Measurements from ENCODE around the gene DPP9.
"Not testable (repeated sequence)": the region's sequence is repeated elsewhere in the genome, so short reads cannot be mapped to it uniquely, and the experiment has no call there.

Gene DPP9

DNA sequence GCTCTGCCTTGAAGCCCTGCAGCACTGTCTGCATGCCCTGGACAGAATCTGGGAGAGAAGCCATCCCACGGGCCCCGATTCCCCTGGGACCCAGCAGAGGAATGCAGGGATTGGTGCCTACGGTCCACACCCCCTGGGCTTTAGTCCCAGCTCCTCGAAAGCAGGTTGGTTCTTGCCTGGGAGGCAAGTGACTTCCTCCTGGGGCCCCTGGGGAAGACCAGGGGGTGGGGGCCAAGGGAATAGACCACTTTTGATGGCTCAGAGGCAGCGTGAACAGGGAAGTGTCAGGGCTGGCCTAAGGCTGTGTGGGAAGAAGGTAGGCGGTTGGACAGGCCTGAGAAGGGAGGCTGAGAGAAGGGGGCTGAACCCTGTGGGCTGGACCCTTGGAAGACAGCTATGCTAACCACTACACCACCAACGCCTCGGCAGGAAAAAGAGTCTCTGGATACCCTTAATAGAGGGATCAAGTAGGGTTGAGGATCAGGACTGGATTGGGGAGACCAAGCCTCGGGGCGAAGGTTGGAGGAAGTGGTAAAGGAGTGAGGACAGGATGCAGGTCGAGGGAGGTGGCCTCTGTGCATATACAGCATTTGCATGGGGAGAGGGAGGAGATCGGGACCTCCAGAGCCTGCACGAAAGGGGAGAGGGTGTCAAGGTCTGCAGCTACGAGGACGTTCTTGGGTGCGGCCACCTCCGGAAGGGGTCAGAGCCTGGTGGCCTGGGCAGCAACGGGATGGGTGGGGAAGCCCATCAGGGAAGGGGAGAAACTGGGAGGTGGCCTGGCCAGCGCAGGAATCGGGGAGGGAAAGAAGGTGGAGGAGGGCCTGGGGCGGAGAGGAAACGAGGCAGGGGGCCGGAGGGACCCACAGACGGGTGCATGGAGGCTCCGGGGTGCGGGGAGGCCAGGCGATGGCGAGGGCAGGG, 709 bp downstream of the DPP9 start:
- H3K36me3 ChIP-seq (ENCODE audit: insufficient read depth, low read length), result peaks cover 5% of the 10 kb centered on the region
- H3K4me1 ChIP-seq (ENCODE audit: insufficient read depth, low read length), result peaks cover 7% of the 10 kb centered on the region; the same call in 1 of the 2 replicates
- no peaks in the 10 kb centered on the region for H3K9me3 ChIP-seq (ENCODE audit: control insufficient read depth, insufficient read depth, low read length)
- peak overlapping the region; percentile 73 for H3K9ac ChIP-seq (ENCODE audit: low read depth, low read length)

DNA sequence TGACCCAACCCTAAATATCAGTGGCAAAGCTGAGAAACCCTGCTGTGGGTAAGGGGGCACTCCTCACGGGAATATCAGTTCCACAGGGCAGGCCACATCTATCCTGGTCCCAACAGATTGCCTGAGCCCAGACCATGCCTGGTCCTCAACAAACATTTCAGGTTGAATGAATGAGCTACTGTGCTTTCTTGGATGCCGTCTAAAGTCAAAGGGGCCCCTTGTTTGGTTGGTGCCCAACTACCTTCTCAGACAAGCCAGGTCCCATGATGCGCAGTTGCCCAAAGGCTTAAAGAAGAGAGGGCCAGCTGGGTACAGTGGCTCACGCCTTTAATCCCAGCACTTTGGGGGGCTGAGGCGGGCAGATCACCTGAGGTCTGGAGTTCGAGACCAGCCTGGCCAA, 2.4 kb downstream of the DPP9 start:
- Histone ChIP-seq H3K9ac (ENCODE audit: low read depth, low read length) (no peak overlapping the region), H3K36me3 (ENCODE audit: insufficient read depth, low read length) (peaks cover 10% of the 10 kb centered on the region), H3K4me1 (ENCODE audit: insufficient read depth, low read length) (peaks cover 7% of the 10 kb centered on the region; the same call in 1 of the 2 replicates), H3K9me3 (ENCODE audit: control insufficient read depth, insufficient read depth, low read length) (no peaks in the 10 kb centered on the region)

DNA sequence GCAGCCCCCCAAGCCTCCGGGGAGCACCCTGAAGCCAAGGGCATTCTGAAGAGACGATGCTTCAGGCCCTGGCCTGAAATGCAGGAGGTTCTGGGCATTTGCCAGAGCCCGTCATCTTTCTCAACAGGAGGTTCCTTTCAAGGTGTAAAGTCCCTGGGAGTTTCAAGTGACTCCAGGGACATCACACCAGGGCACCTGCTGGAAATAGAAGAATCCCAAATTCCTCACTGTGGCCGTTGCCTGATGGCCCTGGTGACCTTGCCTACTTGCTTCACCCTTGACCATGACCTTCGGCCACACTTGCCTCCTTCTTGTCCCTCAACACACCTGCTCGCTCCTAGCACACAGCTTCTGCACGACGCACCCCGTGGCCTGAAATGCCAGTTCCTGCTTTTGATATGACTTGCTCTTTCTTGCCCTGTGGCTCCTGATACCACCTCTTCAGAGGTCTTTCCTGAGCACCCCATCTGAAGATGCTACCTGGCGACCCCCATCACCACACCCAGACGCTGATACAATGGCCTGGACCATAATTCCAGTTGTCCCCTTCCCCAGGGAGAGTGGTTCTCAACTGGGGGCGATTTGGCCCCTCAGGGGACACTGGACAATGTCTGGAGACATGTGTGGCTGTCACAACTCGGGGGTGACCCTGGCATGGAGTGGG, 3.5 kb downstream of the DPP9 start:
- peaks cover 10% of the 10 kb centered on the region for H3K36me3 ChIP-seq (ENCODE audit: insufficient read depth, low read length)

DNA sequence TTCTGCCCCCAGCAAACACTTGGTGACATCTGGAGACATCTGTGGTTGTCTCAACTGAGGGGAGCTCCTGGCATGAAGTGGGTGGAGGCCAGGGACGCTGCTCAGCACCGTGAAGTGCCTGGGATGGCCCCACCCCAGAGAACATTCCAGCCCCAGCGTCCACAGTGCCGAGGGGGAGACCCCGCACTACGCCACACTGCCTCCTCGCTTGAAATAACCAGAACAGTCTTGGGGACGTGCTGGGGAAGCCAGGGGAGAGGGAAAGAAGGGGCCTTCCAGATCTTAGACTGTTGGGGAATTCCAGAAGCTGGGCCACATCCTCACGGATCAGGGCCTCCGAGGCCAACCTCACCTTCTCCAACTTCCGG, 4.2 kb downstream of the DPP9 start:
- H3K36me3 ChIP-seq (ENCODE audit: insufficient read depth, low read length), result peaks cover 13% of the 10 kb centered on the region
- H3K4me1 ChIP-seq (ENCODE audit: insufficient read depth, low read length), result peaks cover 7% of the 10 kb centered on the region; the same call in 1 of the 2 replicates
- H3K9ac ChIP-seq (ENCODE audit: low read depth, low read length), result no peak overlapping the region
- no peaks in the 10 kb centered on the region for H3K9me3 ChIP-seq (ENCODE audit: control insufficient read depth, insufficient read depth, low read length)

More for the DNA sequence above, 3.5 kb downstream of the DPP9 start:
- no peaks in the 10 kb centered on the region for H3K9me3 ChIP-seq (ENCODE audit: control insufficient read depth, insufficient read depth, low read length)
- H3K4me1 ChIP-seq (ENCODE audit: insufficient read depth, low read length), result peaks cover 7% of the 10 kb centered on the region; the same call in 1 of the 2 replicates
- no peak overlapping the region for H3K9ac ChIP-seq (ENCODE audit: low read depth, low read length)

DNA sequence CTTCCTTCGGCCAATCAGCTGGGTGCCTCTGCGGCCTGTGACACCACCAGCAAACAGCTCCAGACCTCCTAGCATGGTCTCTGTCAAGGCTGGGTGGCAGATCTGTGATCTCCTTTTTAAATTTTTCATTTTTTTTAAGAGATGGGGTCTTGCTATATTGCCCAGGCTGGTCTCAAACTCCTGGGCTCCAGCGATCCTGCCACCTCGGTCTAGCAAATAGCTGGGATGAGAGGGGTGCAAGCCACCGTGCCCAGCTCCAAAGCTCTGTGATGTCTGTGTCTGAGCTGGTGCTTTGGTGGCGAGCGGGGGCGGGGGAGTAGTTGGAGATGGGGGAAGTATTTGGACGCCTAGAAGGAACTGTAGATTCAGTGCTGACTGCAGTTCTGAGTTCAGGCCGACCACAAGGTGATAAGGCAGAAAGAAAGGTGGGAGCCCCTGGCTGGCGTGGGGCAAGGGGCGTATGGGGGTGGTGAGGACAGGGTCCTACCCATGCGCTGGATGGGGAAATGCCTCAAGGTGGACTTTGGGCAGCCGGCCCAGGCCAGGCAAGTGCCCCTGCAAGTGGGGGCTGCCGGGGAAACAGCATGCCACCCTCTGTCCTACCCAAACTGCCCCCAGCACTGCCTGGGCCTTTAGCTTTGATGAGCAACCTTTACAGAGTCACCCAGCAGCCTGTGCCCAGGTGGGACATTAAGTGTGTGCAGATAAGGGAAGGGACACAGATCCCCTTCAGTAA, 5.5 kb downstream of the DPP9 start:
- Histone ChIP-seq H3K4me1 (ENCODE audit: insufficient read depth, low read length) (peaks cover 7% of the 10 kb centered on the region; the same call in 1 of the 2 replicates), H3K36me3 (ENCODE audit: insufficient read depth, low read length) (peaks cover 16% of the 10 kb centered on the region), H3K9me3 (ENCODE audit: control insufficient read depth, insufficient read depth, low read length) (no peaks in the 10 kb centered on the region), H3K9ac (ENCODE audit: low read depth, low read length) (no peak overlapping the region)

DNA sequence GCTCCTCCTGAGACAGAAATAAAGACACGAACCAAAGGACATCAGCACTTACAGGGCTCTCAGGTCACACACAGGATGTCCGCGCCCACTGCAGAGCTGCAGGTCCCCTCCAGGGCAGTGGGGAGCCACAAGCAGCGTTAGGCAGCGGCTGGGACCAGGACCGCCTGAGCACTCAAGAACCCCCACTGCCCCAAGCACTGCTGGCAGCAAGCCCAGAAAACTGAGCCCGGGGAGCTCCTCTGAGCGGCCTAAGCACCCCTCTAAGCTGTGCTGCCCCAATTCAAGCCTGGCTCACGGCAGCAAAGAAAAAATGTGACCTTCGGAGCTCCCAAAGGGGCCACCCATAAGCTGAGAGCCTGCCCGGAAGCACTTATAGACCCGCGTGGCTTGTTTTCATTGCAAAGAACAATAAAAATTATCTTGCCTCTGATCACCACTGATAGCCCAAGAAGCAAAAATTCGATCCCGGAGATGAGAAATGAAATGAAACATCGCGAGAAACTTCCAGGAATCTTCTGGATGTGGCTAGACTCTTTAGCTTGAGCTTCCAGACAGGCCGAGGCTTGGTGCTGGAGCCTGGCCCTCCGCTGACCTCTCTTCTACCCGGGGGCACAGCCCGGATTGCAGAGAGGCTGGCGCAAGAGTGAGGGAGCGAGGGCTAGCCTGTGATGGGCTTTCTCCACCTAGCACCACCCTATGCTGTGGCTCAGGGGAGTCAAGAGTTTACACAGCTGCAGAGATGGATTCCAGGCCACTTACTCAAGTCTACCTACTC, 6.3 kb downstream of the DPP9 start:
- Histone ChIP-seq H3K9ac (ENCODE audit: low read depth, low read length) (no peak overlapping the region), H3K36me3 (ENCODE audit: insufficient read depth, low read length) (peaks cover 16% of the 10 kb centered on the region), H3K9me3 (ENCODE audit: control insufficient read depth, insufficient read depth, low read length) (no peaks in the 10 kb centered on the region), H3K4me1 (ENCODE audit: insufficient read depth, low read length) (peaks cover 5% of the 10 kb centered on the region; the same call in 1 of the 2 replicates)

DNA sequence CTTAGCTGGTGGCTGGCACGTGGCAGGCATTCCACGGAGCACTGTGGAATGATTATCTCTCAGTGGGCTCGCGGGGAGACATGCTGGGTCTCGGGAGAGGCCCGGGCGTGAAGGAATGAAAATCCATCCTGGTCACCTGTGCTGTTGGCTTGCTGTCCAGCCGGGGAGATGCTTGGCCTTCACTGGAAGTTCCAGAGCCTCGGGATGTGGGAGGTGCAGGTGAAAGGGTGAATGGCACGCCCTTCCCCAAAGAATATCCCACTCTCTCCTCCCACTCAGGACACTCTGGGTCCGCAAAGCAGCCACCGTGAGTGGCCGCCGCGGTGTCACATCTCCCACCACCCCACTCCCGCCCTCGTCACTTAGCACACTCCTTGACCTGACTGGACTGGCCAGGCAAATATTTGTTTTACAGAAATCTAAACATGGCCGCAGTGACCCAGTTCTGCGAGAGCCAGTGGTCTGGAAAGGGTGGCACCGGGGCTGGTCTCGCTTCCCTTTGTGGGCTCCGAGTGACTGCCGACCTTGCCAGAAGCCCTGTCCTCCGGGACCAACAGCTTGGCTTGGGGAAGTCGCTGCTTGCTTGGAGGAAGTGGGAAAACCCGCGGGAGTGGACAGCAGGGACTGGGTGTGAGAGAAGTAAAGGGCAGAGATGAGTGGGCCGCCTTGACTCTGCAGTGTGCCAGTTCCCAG, 8.0 kb downstream of the DPP9 start:
- no peaks in the 10 kb centered on the region for H3K4me1 ChIP-seq (ENCODE audit: insufficient read depth, low read length)
- no peak overlapping the region for H3K9ac ChIP-seq (ENCODE audit: low read depth, low read length)
- peaks cover 15% of the 10 kb centered on the region for H3K36me3 ChIP-seq (ENCODE audit: insufficient read depth, low read length)
- no peaks in the 10 kb centered on the region for H3K9me3 ChIP-seq (ENCODE audit: control insufficient read depth, insufficient read depth, low read length)

DNA sequence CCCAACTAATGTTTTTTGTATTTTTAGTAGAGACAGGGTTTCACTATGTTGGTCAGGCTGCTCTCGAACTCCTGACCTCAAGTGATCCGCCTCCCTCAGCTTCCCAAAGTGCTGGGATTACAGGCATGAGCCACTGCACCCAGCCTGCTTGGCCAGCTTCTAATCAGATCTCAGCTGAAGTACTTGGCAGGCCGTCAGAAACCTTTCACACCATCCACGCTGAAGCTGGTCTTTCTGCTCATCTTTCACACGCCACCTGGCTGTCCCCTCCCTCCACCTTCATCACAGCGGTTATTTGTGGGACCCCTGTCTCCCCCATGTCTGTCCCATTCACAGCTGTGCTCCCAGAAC, 8.5 kb downstream of the DPP9 start:
- H3K4me1 ChIP-seq (ENCODE audit: insufficient read depth, low read length); H3K9me3 ChIP-seq (ENCODE audit: control insufficient read depth, insufficient read depth, low read length); H3K9ac ChIP-seq (ENCODE audit: low read depth, low read length): not testable (repeated sequence)
- H3K36me3 ChIP-seq (ENCODE audit: insufficient read depth, low read length), result peaks cover 14% of the 10 kb centered on the region

DNA sequence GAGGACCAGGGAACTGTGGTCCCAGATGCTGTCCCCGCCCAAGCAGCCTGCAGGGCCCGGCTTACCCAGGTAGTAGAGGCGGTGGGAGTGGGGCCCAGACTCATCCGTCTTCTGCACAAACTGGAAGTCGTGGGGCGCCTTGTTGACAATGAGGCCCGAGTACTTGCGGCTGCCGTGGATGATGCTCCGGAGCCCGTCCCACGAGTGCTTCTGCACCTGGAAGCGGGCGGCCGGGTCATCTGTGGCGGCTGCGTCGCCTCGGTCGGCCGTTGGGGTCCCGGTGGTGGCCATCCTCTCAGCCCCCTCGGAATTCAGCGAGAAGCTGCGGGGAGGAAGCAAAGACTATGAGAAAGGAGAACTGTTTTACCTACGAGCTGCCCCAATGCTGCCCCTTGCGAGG, 9.6 kb downstream of the DPP9 start:
- Histone ChIP-seq H3K9ac (ENCODE audit: low read depth, low read length) (no peak overlapping the region), H3K9me3 (ENCODE audit: control insufficient read depth, insufficient read depth, low read length) (no peaks in the 10 kb centered on the region), H3K4me1 (ENCODE audit: insufficient read depth, low read length) (no peaks in the 10 kb centered on the region), H3K36me3 (ENCODE audit: insufficient read depth, low read length) (peaks cover 14% of the 10 kb centered on the region)

DNA sequence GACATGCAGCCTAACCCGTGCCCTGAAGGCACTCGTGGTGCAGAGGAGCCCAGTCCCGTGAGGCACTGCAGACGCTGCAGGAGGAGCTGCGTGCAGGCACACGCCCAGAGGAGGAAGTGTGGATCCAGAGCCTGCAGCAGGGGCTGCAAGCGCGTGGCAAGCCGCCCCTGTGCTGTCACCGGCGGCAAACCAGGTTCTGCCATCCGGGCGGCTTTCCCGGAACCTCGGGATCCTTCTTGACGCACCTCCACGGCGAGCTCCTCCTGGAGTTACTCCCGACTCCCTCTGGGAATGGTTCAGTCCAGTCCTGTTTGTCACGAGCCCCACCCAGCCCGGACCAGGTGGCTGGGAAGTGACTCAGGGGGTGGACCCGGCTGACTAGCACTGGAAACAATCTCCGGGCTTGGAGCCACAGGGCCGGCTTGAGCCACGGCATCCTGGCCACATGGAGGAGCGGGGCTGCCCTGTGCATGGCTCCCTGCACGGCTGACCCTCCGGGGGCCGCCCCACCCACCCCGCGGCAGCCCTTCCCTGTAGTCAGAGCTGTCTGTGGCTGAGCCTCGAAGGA, 10.2 kb downstream of the DPP9 start:
- H3K9ac ChIP-seq (ENCODE audit: low read depth, low read length), result no peak overlapping the region
- no peaks in the 10 kb centered on the region for H3K9me3 ChIP-seq (ENCODE audit: control insufficient read depth, insufficient read depth, low read length)
- H3K4me1 ChIP-seq (ENCODE audit: insufficient read depth, low read length), result no peaks in the 10 kb centered on the region
- peaks cover 14% of the 10 kb centered on the region for H3K36me3 ChIP-seq (ENCODE audit: insufficient read depth, low read length)

DNA sequence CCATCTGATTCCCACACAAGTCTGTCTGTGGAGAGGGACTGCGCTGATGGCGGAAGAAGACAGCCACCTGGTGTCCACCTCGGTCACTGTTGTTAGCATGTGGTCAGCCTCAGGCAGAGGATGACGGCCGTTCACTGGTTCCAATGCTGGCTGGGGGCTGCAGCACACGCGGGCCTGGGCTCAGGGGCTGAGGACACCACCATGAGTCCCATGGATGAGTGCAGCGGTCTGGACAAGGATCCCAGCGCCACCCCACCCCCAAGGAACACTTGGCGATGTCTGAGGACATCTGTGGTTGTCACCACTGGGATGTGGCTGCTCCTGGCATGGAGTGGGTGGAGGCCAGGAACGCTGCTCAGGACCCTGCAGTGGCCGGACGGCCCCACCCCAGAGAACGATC, 10.9 kb downstream of the DPP9 start:
- Histone ChIP-seq H3K4me1 (ENCODE audit: insufficient read depth, low read length) (no peaks in the 10 kb centered on the region), H3K36me3 (ENCODE audit: insufficient read depth, low read length) (peaks cover 10% of the 10 kb centered on the region), H3K9me3 (ENCODE audit: control insufficient read depth, insufficient read depth, low read length) (no peaks in the 10 kb centered on the region), H3K9ac (ENCODE audit: low read depth, low read length) (no peak overlapping the region)

DNA sequence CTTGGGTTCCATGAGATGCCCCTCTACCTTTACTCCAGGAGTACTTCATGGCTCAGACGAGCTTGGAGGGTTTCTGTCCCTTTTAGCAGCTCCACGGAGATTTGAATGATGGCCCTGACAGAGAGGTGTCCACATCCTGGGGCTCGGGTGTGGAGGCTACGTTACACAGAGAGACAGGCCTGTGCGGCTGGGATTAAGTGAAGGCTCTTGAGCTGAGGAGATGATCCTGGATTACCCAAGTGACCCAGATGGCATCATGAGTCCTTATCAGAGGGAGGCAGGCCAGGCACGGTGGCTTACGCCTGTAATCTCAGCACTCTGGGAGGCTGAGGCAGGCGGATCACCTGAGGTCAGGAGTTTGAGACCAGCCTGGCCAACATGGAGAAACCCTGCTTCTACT, 12.4 kb downstream of the DPP9 start:
- Histone ChIP-seq H3K9me3 (ENCODE audit: control insufficient read depth, insufficient read depth, low read length) (no peaks in the 10 kb centered on the region), H3K9ac (ENCODE audit: low read depth, low read length) (no peak overlapping the region), H3K4me1 (ENCODE audit: insufficient read depth, low read length) (no peaks in the 10 kb centered on the region), H3K36me3 (ENCODE audit: insufficient read depth, low read length) (peaks cover 6% of the 10 kb centered on the region; the same call in 1 of the 2 replicates)

DNA sequence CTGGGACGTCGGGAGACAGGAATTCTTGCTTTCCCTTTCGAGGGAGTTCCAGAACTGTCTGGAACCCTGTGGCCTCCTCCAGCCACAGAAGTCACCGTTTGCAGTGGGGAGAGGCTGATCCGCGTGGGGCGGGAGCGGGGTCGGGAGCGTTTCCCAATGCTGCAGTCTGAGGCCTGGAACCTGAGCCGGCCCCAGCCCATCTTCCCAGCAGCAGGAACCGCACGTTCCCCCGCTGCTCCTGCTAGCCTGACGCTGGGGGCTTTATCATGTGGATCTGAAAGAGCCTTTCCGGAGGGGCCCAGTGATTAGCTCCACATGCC, 13.4 kb downstream of the DPP9 start:
- Histone ChIP-seq H3K36me3 (ENCODE audit: insufficient read depth, low read length) (peaks cover 6% of the 10 kb centered on the region; the same call in 1 of the 2 replicates), H3K9ac (ENCODE audit: low read depth, low read length) (no peak overlapping the region), H3K4me1 (ENCODE audit: insufficient read depth, low read length) (no peaks in the 10 kb centered on the region), H3K9me3 (ENCODE audit: control insufficient read depth, insufficient read depth, low read length) (no peaks in the 10 kb centered on the region)
